GM19328 (cell line): Measurements from ENCODE around the gene NEDD4.
"Not testable (repeated sequence)": the region's sequence is repeated elsewhere in the genome, so short reads cannot be mapped to it uniquely, and the experiment has no call there.

Experiments used
- ATAC-seq: cut with Tn5 transposase; IDR thresholded peaks from one replicate; pipeline ENCODE4 v1.9.1; 2021; ENCODE audit warnings: mild to moderate bottlenecking, moderate library complexity; ENCODE audit not compliant: unreplicated experiment

Gene NEDD4

DNA sequence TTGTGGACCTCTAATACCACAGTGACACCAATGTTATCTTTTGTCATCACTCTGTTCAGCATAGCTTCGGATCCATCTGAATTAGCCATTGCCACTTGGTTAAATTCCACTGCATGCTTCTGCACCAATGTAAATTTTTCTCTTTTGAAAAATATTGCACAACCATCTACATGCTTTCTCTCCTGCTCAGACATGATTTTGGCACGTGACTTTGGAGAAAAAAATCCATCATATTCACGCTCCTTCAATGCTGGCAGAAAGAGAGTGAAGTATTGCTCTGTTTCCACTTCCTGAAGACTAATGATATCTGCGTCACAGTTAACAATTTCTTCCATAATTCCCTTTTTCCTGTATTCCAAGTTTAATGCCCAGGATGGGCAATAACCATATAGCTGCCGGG lies 13.0 kb upstream of the NEDD4 start:
- not testable (repeated sequence) for ATAC-seq

DNA sequence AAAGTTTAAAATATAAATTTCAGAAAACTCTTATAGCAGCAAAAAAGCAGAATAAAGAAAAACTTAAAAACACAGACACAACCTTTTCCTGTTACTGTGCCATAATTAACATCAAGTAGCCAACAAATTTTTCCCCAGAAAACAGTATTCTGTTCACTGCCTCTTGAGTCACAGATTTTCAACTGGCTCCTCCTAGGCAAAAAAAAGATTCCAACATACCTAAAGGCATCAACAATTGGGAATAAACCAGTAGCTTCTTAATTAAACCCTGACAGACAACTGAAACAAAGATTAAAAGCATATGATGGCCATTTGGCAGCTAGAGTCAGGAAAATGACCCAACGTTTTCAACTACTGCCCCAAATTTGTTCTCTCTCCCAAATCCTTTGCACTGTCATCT lies 10.9 kb upstream of the NEDD4 start:
- not testable (repeated sequence) for ATAC-seq

DNA sequence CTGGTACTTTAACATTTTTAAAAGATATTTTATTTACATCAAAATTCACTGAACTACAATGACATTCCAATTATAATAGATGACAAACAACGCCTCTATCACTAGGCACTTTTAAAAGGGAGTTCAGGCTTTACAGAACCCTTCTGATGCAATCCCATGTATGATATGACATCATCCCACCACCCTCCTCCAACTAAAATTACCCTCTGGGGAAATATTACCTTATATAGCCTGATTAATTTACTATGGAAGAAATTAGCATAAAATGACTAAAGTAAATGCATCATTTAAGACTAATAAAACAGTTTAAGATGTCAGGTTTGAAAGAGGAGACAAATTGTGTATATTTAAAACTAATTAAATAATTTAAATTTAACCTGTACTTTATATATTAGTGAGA lies 10.4 kb upstream of the NEDD4 start:
- not testable (repeated sequence) for ATAC-seq

DNA sequence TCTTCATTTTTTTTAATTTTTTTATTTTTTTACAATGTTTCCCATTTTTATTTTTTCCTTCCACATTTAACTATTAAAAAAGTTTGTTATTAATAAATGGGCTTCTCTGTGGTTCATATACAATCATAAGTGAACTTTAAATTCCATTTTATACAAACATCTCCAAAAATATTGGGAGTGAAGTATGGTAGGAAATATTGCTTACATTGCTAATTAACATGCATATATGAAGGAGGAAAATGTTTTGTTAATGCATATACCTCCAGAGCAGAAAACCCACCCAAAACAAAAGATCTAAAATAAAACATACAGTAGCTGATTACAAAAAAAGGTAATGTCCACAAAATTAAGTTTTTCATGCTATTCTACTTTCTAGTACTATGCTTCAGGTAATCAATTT lies 9.9 kb upstream of the NEDD4 start:
- ATAC-seq = not testable (repeated sequence)

DNA sequence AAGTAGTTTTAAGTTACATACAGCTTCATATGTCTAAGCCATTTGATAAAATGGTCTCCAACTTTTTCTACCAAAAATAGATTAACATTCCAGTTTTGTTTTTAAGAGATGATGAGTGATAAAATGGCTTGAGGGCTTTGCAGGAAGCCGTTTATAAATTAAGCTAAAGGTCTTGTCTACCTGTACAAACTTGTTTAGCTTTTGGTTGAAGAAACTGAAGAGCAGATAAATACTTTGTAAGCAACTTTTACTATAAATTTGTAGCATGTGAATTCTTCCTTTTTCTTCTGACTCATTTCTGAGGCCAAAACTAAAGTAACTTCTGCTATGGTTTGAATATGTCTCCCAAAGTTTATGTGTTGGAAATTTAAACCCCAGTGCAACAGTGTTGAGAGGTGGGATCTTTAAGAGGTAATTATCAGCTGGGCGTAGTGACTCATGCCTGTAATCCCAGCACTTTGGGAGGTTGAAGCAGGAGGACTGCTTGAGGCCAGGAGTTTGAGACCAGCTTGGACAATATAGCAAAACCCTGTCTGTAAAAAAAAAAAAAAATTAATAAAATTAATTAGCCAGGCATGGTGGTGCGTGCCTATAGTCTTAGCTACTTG lies 8.2 kb upstream of the NEDD4 start:
- no peak for ATAC-seq

DNA sequence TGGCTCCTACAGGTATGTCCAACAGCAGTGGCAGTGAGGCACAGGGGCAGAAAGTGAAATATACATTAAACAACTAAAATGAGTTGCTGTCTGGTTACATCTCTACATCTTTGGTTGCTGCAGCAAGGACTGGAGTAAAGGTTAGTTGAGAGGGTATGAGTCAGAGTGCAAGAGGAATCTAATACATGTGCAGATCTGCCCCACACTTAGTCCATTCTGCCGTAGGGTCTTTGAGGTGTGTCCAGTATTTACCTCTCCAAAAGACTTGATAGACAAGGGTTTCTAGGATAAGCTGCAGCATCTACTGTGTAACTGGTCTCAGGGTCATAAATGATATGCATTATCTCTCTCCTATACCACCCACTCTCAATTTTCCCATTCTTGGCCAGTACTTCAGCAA lies 6.2 kb upstream of the NEDD4 start:
- no peak for ATAC-seq

DNA sequence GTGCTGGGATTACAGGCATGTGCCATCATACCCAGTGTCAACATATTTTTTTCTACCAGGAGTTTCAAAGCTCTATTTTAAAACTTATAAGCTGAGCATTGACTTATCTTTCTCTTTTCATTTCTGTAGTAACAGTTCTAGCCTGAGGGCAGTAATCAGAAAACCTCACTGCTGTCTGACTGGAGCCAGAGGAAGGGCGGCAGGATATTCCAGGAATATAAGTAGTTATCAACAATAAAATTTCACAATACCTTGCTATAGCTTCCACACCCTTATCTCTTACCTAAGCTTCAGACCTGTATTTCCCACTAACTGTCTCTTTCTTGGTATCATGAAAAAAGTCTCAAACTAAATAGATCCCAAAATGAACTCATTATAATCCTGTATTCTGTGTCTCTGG lies 5.1 kb upstream of the NEDD4 start:
- ATAC-seq = no peak

DNA sequence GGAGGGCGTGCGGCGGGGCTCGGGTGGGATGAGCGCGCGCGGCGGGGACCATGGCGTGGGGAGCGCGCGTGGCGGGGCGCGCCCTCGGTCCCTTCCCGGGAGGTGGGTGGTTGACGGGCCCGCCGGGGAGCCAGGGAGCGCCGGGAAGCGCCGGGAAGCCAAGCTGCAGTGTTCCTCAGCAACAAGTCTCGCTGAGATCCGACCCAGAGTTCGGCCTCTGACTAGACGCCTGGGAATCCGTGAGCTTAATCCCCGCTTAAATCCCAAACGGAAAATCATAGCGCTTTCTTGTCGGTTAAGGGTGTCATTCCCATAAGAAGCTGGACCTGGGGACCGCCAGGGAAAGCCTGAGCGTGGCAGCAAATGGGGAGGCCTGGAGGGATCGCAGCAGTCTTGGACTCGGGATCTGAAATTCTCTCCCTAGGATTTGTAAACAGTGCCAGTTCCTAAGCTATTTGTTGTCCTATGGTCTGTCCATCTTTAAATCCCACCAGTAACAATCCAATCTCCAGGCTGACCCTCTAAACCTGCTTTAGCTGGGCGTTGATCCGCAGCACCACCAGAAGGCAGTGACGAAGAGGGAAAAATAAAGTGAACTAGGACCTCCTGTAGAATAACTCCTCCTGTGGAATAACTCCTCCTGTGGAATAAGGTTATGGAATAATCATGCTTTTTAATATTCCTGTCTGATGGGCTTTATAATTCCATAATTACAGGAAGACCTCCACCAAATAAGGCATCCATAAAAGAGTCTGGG lies 570 bp upstream of the NEDD4 start:
- ATAC-seq = no peak

DNA sequence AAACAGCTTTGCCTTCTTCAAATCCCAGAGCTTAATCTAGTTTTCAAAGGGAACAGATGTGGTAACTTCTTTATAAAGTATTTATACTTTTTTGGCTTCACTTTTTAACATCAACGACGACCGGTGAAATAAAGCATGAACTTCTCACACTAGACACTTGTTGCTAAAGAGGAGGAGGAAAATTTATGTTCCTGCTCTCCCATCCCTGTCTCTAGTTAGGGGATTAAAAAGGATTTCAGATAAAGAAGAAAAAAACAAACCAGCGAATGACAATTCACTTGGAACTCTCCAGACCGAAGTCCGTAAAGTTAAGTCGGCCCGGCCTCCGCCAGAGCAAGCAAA lies 672 bp downstream of the NEDD4 start:
- ATAC-seq = no peak

DNA sequence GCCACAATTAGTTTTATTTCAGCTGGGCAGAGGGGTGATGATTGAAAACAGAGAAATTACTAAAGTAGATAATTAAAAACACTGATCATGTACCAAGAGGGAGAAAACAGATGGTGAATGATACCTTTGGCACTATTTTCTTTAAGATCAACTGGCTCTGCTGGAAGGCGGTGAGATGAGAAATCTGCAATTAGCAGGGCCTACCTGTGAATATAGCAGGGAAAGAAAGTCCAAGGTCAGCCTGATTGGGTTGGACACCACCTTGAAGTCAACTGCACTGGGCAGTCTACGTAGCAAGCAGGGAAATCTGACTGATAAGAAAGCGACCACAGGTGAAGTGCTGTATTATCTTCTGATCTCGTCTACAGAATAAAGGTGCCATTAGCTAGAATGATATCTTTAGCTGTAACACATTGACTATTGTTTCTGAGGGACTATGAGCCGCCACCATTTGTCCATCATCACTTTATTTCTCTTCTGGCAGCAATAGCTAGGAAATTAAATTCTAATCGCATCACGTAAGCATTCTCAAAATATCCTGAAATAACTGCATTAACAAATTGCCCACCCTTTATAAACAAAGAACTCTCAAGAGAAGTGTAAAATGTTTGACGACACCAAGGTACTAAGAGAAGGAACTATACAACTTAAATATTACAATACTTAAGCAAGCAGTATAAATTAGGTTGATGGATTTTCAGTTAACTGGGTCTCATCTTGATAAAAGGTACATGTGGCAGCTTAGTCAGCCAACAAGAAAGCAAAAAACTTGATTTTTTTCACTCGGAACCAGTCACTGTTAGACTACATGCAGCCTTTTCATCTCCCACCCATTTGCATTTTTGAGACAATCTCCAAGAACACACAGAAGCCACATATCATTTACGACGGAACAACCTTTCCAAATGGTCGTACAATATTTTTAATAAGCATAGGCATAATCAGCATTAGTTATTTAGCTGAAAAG lies 1.3 kb downstream of the NEDD4 start:
- no peak for ATAC-seq

DNA sequence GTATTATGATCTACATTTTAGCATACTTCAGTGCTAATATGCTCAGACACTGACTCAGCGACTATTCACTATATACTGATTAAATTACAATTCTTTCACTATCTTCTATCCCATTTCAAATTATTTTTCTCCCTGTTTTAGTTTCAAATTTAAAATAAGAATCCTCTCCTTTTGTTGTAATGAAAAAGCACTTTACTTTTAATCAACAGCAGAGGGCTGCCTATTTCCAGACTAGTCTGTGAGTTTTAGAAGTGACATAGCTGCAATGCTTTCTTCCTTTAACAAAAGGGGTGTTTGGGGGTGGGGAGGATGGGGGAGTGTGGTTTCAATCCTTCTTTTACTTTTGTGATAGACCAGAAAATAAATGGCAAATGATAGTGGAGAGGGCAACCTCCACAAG lies 2.4 kb downstream of the NEDD4 start:
- no peak for ATAC-seq

DNA sequence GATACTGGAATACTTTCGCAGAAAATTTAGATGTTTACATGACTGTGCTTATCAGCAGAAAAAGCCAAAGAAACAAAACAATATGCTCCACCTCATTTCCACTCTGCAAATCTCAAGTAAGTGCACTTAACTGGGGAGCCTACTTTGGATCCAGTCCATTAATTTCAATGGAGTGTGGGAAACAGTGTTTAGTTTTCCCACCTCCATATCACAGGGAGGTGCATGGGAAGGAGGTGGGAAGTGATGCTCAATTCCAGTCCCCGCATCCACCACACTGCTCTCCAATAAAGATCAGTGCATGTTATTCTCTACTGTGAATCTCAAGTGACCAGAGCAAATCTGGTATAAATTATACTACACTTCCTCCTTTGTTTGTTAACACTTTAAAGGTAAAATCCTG lies 2.9 kb downstream of the NEDD4 start:
- ATAC-seq = no peak

DNA sequence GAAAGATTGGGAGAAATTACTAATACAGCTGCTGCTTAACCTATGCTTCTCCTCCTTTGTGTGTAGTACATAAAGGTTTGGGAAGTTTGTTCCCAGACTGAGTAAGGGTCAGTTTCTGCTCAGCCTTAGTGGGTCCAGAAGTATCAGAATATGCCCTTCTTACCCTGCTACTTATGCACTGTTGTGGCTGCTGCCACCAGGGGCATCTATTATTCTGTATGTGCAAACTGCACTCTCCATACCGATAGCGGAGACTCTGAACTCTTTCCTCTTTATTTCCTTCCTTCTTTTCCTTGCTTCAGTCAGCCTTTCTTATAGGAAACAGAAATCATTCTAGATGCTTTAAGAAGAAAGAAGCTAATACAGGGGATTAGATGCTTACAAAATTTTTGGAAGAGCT lies 4.0 kb downstream of the NEDD4 start:
- ATAC-seq = no peak

DNA sequence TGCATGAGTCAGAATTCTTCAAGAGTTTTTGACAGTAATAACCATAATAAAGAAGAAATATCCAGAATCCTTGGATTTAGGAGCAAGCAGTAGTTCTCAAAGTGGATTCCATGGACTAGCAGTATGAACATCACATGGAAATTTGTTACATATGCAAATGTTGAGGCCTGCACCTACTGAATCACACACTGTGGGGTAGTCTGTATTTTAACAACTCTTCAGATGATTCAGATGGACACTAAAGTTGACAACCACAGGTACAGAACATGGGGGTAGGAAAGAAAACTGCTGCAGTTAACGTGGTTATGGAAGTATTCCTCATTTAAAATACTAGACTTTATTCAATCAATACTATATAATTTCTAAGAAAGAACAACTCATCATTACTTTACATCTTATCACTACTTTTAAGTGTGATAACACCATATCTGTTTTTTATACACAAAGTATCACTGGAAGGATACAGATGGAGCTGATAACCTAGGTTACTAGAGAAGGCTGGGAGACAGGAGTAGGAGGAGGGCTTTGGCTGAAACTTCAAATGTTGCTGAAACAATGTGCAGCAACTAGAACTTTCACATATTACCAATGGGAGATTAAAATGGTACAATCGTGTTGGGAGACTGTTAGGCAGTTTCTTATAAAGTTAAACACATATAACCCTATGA lies 11.7 kb downstream of the NEDD4 start:
- ATAC-seq = no peak

DNA sequence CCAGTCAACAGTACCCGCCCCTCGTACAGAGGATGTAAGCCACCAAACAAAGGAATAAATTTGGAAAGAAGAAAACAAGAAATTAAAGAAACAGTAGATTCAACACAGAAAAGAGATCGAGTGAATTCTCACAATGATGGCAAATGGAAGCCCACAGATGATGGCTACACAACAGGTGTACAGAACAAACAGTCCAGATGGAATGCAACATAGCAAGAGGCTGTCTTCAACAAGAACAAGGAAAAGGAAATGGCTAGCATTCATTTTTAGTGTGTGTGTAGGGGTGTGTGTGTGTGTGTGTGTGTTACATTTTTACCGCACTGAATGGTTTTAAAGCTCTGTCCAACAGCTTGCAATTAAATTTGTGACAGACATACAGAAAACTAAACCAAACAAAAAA lies 12.9 kb downstream of the NEDD4 start:
- ATAC-seq = no peak

DNA sequence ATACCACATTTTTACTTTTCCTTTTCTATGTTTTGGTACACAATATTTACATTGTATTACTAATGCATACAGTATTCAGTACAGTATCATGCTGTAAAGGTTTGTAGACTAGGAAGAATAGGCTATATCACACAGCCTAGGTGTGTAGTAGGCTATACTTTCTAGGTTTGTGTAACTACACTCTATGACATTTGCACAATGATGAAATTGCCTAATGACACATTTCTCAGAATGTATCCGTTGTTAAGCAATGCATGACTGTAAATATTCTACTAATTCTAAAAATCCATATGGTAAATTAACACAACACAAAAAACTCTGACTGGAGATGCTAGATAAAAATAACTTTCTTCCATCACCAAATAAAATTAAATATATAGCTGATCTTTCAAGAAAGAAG lies 16.2 kb downstream of the NEDD4 start:
- no peak for ATAC-seq

DNA sequence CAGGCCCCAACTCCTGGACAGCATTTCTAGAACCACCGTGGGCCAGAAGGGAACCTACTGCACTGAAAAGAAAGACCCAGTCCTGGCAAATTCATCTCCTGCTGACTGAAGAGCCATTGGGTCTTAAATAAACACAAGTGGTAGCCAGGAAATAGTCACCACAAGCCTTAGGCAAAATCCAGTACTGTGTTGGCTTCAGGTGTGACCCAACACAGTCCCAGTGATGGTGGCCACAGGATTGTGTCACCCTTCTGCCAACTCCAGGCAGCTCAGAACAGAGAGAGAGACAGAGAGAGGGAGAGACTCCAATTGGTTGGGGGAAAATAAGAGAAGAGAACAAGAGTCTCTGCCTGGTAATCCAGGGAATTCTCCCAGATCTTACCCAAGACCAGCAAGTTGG lies 23.1 kb downstream of the NEDD4 start:
- ATAC-seq = no peak

DNA sequence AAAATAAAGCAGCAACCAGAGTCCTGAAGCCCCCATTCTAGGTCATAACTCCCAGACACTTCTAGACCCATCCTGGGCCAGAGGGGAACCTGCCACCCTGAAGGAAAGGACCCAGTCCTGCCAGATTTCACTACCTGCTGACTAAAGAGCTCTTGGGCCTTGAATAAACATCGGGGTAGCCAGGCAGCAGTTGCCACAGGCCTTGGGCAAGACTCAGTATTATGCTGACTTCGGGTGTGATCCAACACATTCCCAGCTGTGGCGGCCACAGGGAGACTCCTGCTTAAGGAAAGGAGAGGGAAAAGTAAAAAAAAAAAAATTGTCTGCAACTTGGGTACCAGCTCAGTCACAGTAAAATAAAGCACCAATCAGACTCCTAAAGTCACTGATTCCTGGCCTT lies 23.8 kb downstream of the NEDD4 start:
- no peak for ATAC-seq

DNA sequence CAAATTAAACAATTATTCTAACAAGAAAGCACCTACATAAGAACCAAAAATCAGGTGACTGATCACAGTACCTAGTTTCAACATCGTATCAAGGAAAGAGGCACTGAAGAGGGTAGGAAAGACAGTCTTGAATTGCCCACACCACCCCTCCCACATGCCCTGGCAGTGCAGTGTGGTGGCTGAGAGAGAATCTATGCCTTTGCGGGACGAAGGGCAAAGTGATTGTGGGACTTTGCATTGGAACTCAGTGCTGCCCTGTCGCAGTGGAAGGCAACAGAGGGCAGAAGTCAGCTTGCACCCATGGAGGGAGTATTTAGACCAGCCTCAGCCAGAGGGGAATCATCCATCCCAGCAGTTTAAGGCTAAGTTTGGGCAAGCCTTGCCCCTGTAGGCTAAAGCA lies 24.5 kb downstream of the NEDD4 start:
- no peak for ATAC-seq

DNA sequence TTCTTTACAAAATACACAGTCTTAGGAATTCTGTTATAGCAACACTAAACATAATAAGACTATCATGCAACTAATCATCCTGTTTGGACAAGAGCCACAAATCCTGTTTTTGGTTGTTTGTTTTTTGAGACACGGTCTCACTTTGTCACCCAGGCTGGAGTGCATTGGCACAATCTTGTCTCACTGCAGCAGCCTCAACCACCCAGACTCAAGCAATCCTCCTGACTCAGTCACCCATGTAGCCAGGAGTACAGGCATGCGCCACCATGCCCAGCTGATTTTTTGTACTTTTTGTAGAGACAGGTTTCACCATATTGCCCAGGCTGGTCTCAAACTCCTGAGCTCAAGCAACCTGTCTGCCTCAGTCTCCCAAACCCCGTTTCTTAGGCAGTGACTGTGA lies 28.3 kb downstream of the NEDD4 start:
- no peak for ATAC-seq

DNA sequence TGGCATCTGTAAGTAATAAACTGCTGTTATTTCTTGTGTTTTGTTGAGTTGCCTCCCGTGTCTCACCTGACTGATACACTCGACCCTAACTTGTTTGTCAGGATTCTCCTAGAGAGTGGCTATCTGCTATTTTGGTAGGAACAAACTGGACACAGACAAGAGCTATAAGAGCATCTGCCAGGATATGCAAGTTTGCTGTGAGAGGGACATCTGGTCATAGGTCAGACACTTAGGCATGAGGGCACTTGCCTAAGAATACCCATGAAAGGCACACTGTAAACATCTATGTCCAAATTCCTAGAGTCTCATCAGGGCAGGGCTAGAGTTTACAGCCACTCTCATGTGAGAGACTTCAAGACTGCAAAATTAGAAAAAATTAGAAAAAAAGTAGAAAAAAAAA lies 32.5 kb downstream of the NEDD4 start:
- no peak for ATAC-seq
